SK-N-SH treated with all-trans-retinoic acid at 6 μM for 48 hours (cell line): ENCODE data around the gene PDGFD.

ENCODE experiments used
- ATAC-seq: fragments of 200-7000 bp; cut with Tn5 transposase; 3 replicates; pipeline ENCODE4 v1.9.1; 2020; ENCODE audit warnings: mild to moderate bottlenecking, moderate library complexity
- ARNTL ChIP-seq: fragments of 450-650 bp; formaldehyde crosslinking; IDR thresholded peaks from 2 replicates; pipeline ENCODE4 v1.5.0; 2020; ENCODE audit warnings: low read depth, mild to moderate bottlenecking, moderate library complexity, borderline replicate concordance
- BACH2 ChIP-seq: fragments of 250-450 bp; sonication (Bioruptor Pico); IDR thresholded peaks from 2 replicates; pipeline ENCODE4 v1.9.0; 2021; ENCODE audit warnings: mild to moderate bottlenecking, borderline replicate concordance
- CSDC2 ChIP-seq: fragments of 250-450 bp; sonication (Bioruptor Pico); IDR thresholded peaks from 2 replicates; pipeline ENCODE4 v1.5.0; 2020; ENCODE audit warnings: mild to moderate bottlenecking, moderate library complexity
- ESRRG ChIP-seq: fragments of 250-450 bp; sonication (Bioruptor Pico); IDR thresholded peaks from 2 replicates; pipeline ENCODE4 v1.6.1; 2021; ENCODE audit warnings: mild to moderate bottlenecking
- GLIS3 ChIP-seq: fragments of 250-450 bp; sonication (Bioruptor Pico); IDR thresholded peaks from 2 replicates; pipeline ENCODE4 v1.5.0; 2020; ENCODE audit warnings: mild to moderate bottlenecking, moderate library complexity
- ISL1 ChIP-seq: fragments of 250-450 bp; sonication (Bioruptor Pico); IDR thresholded peaks from 2 replicates; pipeline ENCODE4 v2.1.2; 2022; ENCODE audit warnings: mild to moderate bottlenecking, moderate library complexity
- OSR1 ChIP-seq: fragments of 250-450 bp; sonication (Bioruptor Pico); IDR thresholded peaks from 2 replicates; pipeline ENCODE4 v1.8.0; 2022; ENCODE audit warnings: moderate library complexity, mild to moderate bottlenecking, inconsistent platforms
- PPARA ChIP-seq: fragments of 250-450 bp; sonication (Bioruptor Pico); IDR thresholded peaks from 2 replicates; pipeline ENCODE4 v1.5.0; 2020; ENCODE audit warnings: mild to moderate bottlenecking, borderline replicate concordance
- TCF4 ChIP-seq: fragments of 250-450 bp; sonication (Bioruptor Pico); IDR thresholded peaks from 2 replicates; pipeline ENCODE4 v1.8.0; 2021; ENCODE audit warnings: mild to moderate bottlenecking, moderate library complexity, borderline replicate concordance
- TOX ChIP-seq: fragments of 250-450 bp; sonication (Bioruptor Pico); IDR thresholded peaks from 2 replicates; pipeline ENCODE4 v1.8.0; 2021; ENCODE audit warnings: mild to moderate bottlenecking, moderate library complexity, borderline replicate concordance
- TSHZ2 ChIP-seq: fragments of 250-450 bp; sonication (Bioruptor Pico); IDR thresholded peaks from 2 replicates; pipeline ENCODE4 v1.5.0; 2020; ENCODE audit warnings: mild to moderate bottlenecking, moderate library complexity
- ZFP3 ChIP-seq: fragments of 250-450 bp; sonication (Bioruptor Pico); IDR thresholded peaks from 2 replicates; pipeline ENCODE4 v1.5.0; 2020; ENCODE audit warnings: mild to moderate bottlenecking, moderate library complexity
- ZFP30 ChIP-seq: fragments of 450-650 bp; formaldehyde crosslinking; IDR thresholded peaks from 2 replicates; pipeline ENCODE4 v1.5.0; 2022; ENCODE audit warnings: mild to moderate bottlenecking, moderate library complexity
- ZNF70 ChIP-seq: fragments of 450-650 bp; formaldehyde crosslinking; IDR thresholded peaks from 2 replicates; pipeline ENCODE4 v1.5.0; 2020; ENCODE audit warnings: mild to moderate bottlenecking, moderate library complexity
- TF ChIP-seq, protein P1 (sequence below): fragments of 250-450 bp; sonication (Bioruptor Pico); IDR thresholded peaks from 2 replicates; pipeline ENCODE4 v1.8.0; 2021; ENCODE audit warnings: low read depth, mild to moderate bottlenecking, moderate library complexity, borderline replicate concordance
- TF ChIP-seq, protein P2 (sequence below): fragments of 250-450 bp; sonication (Bioruptor Pico); IDR thresholded peaks from 2 replicates; pipeline ENCODE4 v1.5.1; 2020; ENCODE audit warnings: low read depth, mild to moderate bottlenecking, moderate library complexity
- TF ChIP-seq, protein P3 (sequence below): fragments of 250-450 bp; sonication (Bioruptor Pico); IDR thresholded peaks from 2 replicates; pipeline ENCODE4 v1.8.0; 2020; ENCODE audit warnings: mild to moderate bottlenecking, moderate library complexity, borderline replicate concordance

The PDGFD gene

GRCh38 chr11:103893371-103893770 lies 270.6 kb downstream of the PDGFD start (continued):
- TF ChIP-seq ESRRG (CRISPR knock-in tag) (no peak), TCF4 (CRISPR knock-in tag) (no peak), BACH2 (CRISPR knock-in tag) (no peak), ZFP3 (no peak), ZNF70 (CRISPR knock-in tag) (no peak), PPARA (no peak)
- TF ChIP-seq, protein P1, sequence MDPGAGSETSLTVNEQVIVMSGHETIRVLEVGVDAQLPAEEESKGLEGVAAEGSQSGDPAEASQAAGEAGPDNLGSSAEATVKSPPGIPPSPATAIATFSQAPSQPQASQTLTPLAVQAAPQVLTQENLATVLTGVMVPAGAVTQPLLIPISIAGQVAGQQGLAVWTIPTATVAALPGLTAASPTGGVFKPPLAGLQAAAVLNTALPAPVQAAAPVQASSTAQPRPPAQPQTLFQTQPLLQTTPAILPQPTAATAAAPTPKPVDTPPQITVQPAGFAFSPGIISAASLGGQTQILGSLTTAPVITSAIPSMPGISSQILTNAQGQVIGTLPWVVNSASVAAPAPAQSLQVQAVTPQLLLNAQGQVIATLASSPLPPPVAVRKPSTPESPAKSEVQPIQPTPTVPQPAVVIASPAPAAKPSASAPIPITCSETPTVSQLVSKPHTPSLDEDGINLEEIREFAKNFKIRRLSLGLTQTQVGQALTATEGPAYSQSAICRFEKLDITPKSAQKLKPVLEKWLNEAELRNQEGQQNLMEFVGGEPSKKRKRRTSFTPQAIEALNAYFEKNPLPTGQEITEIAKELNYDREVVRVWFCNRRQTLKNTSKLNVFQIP (CRISPR knock-in tag): no peak
- TF ChIP-seq, all 23 proteins: peak for 0

GRCh38 chr11:103892603-103893002 lies 271.3 kb downstream of the PDGFD start:
- peak; percentile 90 for ATAC-seq
- peak; percentile 72; the same call in 1 of the 2 replicates for TF ChIP-seq OSR1 (CRISPR knock-in tag)
- no peak for TF ChIP-seq ZFP30 (CRISPR knock-in tag)

DNA sequence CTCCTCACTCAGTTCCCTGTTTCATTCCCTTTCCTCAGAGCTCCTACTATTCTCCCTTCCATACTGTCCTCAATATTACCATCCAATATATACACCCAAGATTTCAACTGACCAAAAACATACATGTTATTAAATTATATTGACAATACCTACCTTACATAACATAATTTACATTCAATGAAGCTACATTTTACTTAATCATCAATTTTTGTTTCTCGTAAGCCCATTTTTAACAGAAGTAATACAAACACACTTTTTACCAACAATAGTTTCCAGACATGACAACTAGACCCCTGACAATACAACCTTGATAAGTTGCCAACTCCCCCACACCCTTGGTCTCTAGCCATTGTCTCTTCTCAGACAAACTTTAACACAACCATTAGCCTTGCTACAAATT lies 273.3 kb downstream of the PDGFD start:
- TF ChIP-seq BACH2 (CRISPR knock-in tag): no peak
- TF ChIP-seq, protein P2, sequence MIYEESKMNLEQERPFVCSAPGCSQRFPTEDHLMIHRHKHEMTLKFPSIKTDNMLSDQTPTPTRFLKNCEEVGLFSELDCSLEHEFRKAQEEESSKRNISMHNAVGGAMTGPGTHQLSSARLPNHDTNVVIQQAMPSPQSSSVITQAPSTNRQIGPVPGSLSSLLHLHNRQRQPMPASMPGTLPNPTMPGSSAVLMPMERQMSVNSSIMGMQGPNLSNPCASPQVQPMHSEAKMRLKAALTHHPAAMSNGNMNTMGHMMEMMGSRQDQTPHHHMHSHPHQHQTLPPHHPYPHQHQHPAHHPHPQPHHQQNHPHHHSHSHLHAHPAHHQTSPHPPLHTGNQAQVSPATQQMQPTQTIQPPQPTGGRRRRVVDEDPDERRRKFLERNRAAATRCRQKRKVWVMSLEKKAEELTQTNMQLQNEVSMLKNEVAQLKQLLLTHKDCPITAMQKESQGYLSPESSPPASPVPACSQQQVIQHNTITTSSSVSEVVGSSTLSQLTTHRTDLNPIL: no peak
- no peak for TF ChIP-seq TCF4 (CRISPR knock-in tag)
- TF ChIP-seq ISL1 (CRISPR knock-in tag): no peak
- TF ChIP-seq CSDC2 (CRISPR knock-in tag): no peak
- TF ChIP-seq ZNF70 (CRISPR knock-in tag): no peak
- ATAC-seq: no peak

- TF ChIP-seq ZNF70 (CRISPR knock-in tag) (no peak), ARNTL (no peak), ISL1 (CRISPR knock-in tag) (no peak), ESRRG (CRISPR knock-in tag) (no peak), TOX (CRISPR knock-in tag) (no peak), CSDC2 (CRISPR knock-in tag) (no peak), TSHZ2 (CRISPR knock-in tag) (no peak)
- ATAC-seq: no peak
These were observed 274.3 kb downstream of the PDGFD start for GRCh38 chr11:103889679-103890078.

GRCh38 chr11:103888541-103888951 lies 275.4 kb downstream of the PDGFD start:
- TF ChIP-seq ZFP3 (no peak), ISL1 (CRISPR knock-in tag) (peak; percentile 36), GLIS3 (CRISPR knock-in tag) (no peak), ARNTL (no peak)
- TF ChIP-seq, protein P3, sequence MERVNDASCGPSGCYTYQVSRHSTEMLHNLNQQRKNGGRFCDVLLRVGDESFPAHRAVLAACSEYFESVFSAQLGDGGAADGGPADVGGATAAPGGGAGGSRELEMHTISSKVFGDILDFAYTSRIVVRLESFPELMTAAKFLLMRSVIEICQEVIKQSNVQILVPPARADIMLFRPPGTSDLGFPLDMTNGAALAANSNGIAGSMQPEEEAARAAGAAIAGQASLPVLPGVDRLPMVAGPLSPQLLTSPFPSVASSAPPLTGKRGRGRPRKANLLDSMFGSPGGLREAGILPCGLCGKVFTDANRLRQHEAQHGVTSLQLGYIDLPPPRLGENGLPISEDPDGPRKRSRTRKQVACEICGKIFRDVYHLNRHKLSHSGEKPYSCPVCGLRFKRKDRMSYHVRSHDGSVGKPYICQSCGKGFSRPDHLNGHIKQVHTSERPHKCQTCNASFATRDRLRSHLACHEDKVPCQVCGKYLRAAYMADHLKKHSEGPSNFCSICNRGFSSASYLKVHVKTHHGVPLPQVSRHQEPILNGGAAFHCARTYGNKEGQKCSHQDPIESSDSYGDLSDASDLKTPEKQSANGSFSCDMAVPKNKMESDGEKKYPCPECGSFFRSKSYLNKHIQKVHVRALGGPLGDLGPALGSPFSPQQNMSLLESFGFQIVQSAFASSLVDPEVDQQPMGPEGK (CRISPR knock-in tag): no peak

More at GRCh38 chr11:103888541-103888951, 275.4 kb downstream of the PDGFD start:
- no peak for ATAC-seq
